ENCODE measurements around the gene HOXB5. TPM values are rescaled to one million over a fixed set of nuclear protein-coding genes. Genes with fewer than 3 reads are reported as not detected.

HOXB5 gene
- total and polyA plus RNA-seq, 2 donors (not counting 1 experiment from before 2014, with no cell fraction given) = not detected

GRCh38 chr17:48571826-48572417 lies 21.7 kb downstream of the HOXB5 start:
- Histone ChIP-seq H3K9me3 (ENCODE audit: control extremely low read depth in 1 of 3, control insufficient read depth in 2 of 3, insufficient read depth in 1 of 3, low read length in 2 of 3) (peaks cover 0 to 10% (median 0%) of the 10 kb centered on the region in 3 donors), H3K9ac (ENCODE audit: low read length) (no peak overlapping the region), H3K79me2 (ENCODE audit: control insufficient read depth, insufficient read depth, low read length) (no peaks in the 10 kb centered on the region), H3K4me2 (replicated peaks; ENCODE audit: low read depth, low read length, poor library complexity, severe bottlenecking) (no peak overlapping the region), H3K27ac (ENCODE audit: low read length in 2 of 2) (no peak overlapping the region), H3K27me3 (replicated peaks in 1 of 4; ENCODE audit: control extremely low read depth in 1 of 4, control insufficient read depth in 3 of 4, insufficient read depth in 4 of 4, low read length in 3 of 4) (peaks cover 0 to 47% (median 23%) of the 10 kb centered on the region in 4 experiments), H2AFZ (ENCODE audit: insufficient read depth, low read depth, low read length, poor library complexity, severe bottlenecking) (no peak overlapping the region), H3K36me3 (replicated peaks in 1 of 2; ENCODE audit: control extremely low read depth in 1 of 2, control insufficient read depth in 1 of 2, extremely low read depth in 1 of 2, insufficient read depth in 2 of 2, low read length in 1 of 2) (no peaks in the 10 kb centered on the region), H3K4me1 (ENCODE audit: control insufficient read depth in 2 of 2, insufficient read depth in 2 of 2, low read length in 2 of 2) (peaks cover 15 to 20% of the 10 kb centered on the region in 2 donors), H4K20me1 (ENCODE audit: control insufficient read depth, insufficient read depth, low read length, poor library complexity, severe bottlenecking) (no peaks in the 10 kb centered on the region), H3K4me3 (ENCODE audit: control extremely low read depth in 1 of 5, extremely low read depth in 1 of 5, insufficient read depth in 1 of 5, low read depth in 2 of 5, low read length in 4 of 5) (no peak overlapping the region)
- TF ChIP-seq EZH2 (IDR thresholded peaks at IDR 0.05; ENCODE audit: borderline replicate concordance, insufficient read depth, low read depth, low read length, poor library complexity, severe bottlenecking) (no peak), CTCF (IDR thresholded peaks at IDR 0.05) (no peak)
- POLR2A ChIA-PET = interaction anchor here (0.7 kb wide), 1 partner anchor 41 kb away, joined by 3 read pairs; no protein-coding TSS in a partner anchor
- peaks cover 16% of the 10 kb centered on the region for H3K4me1 Mint-ChIP-seq
- no peak overlapping the region for H3K27ac Mint-ChIP-seq
- H3K9me3 Mint-ChIP-seq (ENCODE audit: insufficient read depth) = no peaks in the 10 kb centered on the region
- H3K4me3 Mint-ChIP-seq = no peak overlapping the region
- CTCF ChIA-PET = interaction anchor here (0.5 kb wide), 1 partner anchor 740 kb away, joined by 3 read pairs; no protein-coding TSS in a partner anchor
- ATAC-seq (ENCODE audit: low read depth) = no peak
- intact Hi-C loops (cut with micrococcal nuclease) = no loop called here
- WGBS (ENCODE audit: insufficient coverage) = no CpG with 5 or more reads among the region's 1 CpG
- peaks cover 18% of the 10 kb centered on the region for H3K27me3 Mint-ChIP-seq
- DNase-seq = no peak

GRCh38 chr17:48571024-48571818 lies 22.4 kb downstream of the HOXB5 start:
- ATAC-seq (ENCODE audit: low read depth) = no peak

More at GRCh38 chr17:48571024-48571818, 22.4 kb downstream of the HOXB5 start:
- H3K9me3 Mint-ChIP-seq (ENCODE audit: insufficient read depth) = no peaks in the 10 kb centered on the region
- ChIA-PET POLR2A (no interaction called here), CTCF (interaction anchor here (0.5 kb wide), 1 partner anchor 741 kb away, joined by 3 read pairs; no protein-coding TSS in a partner anchor)
- H3K27me3 Mint-ChIP-seq = peaks cover 18% of the 10 kb centered on the region
- Histone ChIP-seq H3K27me3 (replicated peaks in 1 of 4; ENCODE audit: control extremely low read depth in 1 of 4, control insufficient read depth in 3 of 4, insufficient read depth in 4 of 4, low read length in 3 of 4) (peaks cover 0 to 45% (median 22%) of the 10 kb centered on the region in 4 experiments), H4K20me1 (ENCODE audit: control insufficient read depth, insufficient read depth, low read length, poor library complexity, severe bottlenecking) (no peaks in the 10 kb centered on the region), H3K4me2 (replicated peaks; ENCODE audit: low read depth, low read length, poor library complexity, severe bottlenecking) (no peak overlapping the region), H3K9me3 (ENCODE audit: control extremely low read depth in 1 of 3, control insufficient read depth in 2 of 3, insufficient read depth in 1 of 3, low read length in 2 of 3) (peaks cover 0 to 6% (median 0%) of the 10 kb centered on the region in 3 donors), H2AFZ (ENCODE audit: insufficient read depth, low read depth, low read length, poor library complexity, severe bottlenecking) (no peak overlapping the region), H3K9ac (ENCODE audit: low read length) (no peak overlapping the region), H3K79me2 (ENCODE audit: control insufficient read depth, insufficient read depth, low read length) (no peaks in the 10 kb centered on the region), H3K27ac (ENCODE audit: low read length in 2 of 2) (no peak overlapping the region), H3K4me1 (ENCODE audit: control insufficient read depth in 2 of 2, insufficient read depth in 2 of 2, low read length in 2 of 2) (peaks cover 11 to 14% of the 10 kb centered on the region in 2 donors), H3K4me3 (ENCODE audit: control extremely low read depth in 1 of 5, extremely low read depth in 1 of 5, insufficient read depth in 1 of 5, low read depth in 2 of 5, low read length in 4 of 5) (no peak overlapping the region), H3K36me3 (replicated peaks in 1 of 2; ENCODE audit: control extremely low read depth in 1 of 2, control insufficient read depth in 1 of 2, extremely low read depth in 1 of 2, insufficient read depth in 2 of 2, low read length in 1 of 2) (no peaks in the 10 kb centered on the region)
- H3K4me3 Mint-ChIP-seq = no peak overlapping the region
- intact Hi-C loops (cut with micrococcal nuclease) = no loop called here
- H3K4me1 Mint-ChIP-seq = peaks cover 11% of the 10 kb centered on the region
- DNase-seq = no peak
- TF ChIP-seq EZH2 (IDR thresholded peaks at IDR 0.05; ENCODE audit: borderline replicate concordance, insufficient read depth, low read depth, low read length, poor library complexity, severe bottlenecking) (no peak), CTCF (IDR thresholded peaks at IDR 0.05) (no peak)
- no peak overlapping the region for H3K27ac Mint-ChIP-seq
- WGBS (ENCODE audit: insufficient coverage) = 80% methylated on average over 22 of the region's 26 CpGs
